GM21723 (cell line): ENCODE results near the gene FBN3.

Experiments used
- ATAC-seq: cut with Tn5 transposase; IDR thresholded peaks from one replicate; pipeline ENCODE4 v1.9.1; 2021; ENCODE audit warnings: mild to moderate bottlenecking, moderate library complexity; ENCODE audit not compliant: unreplicated experiment

Gene FBN3

GRCh38 chr19:8094336-8094735 lies 55.1 kb downstream of the FBN3 start:
- no peak for ATAC-seq

GRCh38 chr19:8093740-8094139 lies 55.7 kb downstream of the FBN3 start:
- ATAC-seq, result no peak

- no peak for ATAC-seq
Measured at GRCh38 chr19:8090950-8091349, 58.4 kb downstream of the FBN3 start.

- ATAC-seq, result no peak
Measured at GRCh38 chr19:8089664-8090601, 59.5 kb downstream of the FBN3 start.

GRCh38 chr19:8088752-8089663 lies 60.4 kb downstream of the FBN3 start:
- no peak for ATAC-seq

- ATAC-seq, result no peak
Measured at GRCh38 chr19:8087876-8088275, 61.5 kb downstream of the FBN3 start.

GRCh38 chr19:8086849-8087248 lies 62.5 kb downstream of the FBN3 start:
- ATAC-seq, result no peak

- ATAC-seq, result no peak
Measured at GRCh38 chr19:8085598-8086408, 63.6 kb downstream of the FBN3 start.

GRCh38 chr19:8084152-8084551 lies 65.2 kb downstream of the FBN3 start:
- ATAC-seq, result no peak

GRCh38 chr19:8083141-8083540 lies 66.3 kb downstream of the FBN3 start:
- no peak for ATAC-seq

- ATAC-seq, result no peak
Measured at GRCh38 chr19:8081569-8082550, 67.5 kb downstream of the FBN3 start.

GRCh38 chr19:8080832-8081231 lies 68.6 kb downstream of the FBN3 start:
- ATAC-seq, result no peak

GRCh38 chr19:8079988-8080387 lies 69.4 kb downstream of the FBN3 start:
- no peak for ATAC-seq

- no peak for ATAC-seq
Measured at GRCh38 chr19:8075158-8076074, 74.0 kb downstream of the FBN3 start.

- no peak for ATAC-seq
Measured at GRCh38 chr19:8074501-8074900, 74.9 kb downstream of the FBN3 start.

GRCh38 chr19:8071912-8072311 lies 77.5 kb downstream of the FBN3 start:
- ATAC-seq, result no peak

- no peak for ATAC-seq
Measured at GRCh38 chr19:8069096-8069973, 80.1 kb downstream of the FBN3 start.

- no peak for ATAC-seq
Measured at GRCh38 chr19:8065875-8066261, 83.5 kb downstream of the FBN3 start.
